ENCODE results near the gene TNFAIP1.

TNFAIP1 gene

DNA sequence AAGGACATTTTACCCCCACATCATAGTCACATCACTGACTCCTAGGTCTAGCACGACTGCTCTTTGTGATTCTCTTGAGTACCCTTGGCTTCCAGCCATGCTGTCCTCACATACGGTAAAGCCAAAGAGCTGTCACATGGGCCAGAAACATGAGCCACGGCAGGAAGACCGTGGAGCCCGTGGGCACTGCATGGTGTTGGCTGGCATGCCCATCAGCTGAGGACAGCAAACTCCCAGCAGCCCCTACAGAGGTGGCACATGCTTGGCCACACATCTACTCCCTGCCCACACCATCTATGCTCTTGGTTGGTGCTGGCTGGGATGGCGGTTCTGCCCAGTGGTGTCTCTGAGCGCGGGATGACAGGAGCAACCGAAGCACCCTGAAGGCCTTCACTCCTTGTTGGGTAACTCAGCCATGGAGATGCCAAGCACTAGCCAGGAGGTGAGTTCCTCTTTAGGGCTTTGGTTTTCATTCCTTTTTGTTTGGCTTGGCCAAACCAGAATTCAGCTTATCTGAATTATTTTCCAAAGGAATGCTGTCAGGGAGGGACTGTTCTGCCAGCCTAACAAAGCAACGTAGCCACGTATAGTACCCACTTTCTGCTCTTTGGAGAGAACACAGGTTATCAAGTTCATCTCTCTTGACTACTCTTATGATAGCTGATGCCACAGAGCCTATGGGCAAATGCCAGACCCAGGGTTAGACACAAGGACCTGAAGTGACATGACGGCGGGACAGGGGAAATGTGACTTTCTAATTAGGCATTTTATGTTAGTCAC lies 10.0 kb downstream of the TNFAIP1 start:
- Histone ChIP-seq H3K4me3 (no peak overlapping the region), H3K4me1 (peaks cover 0 to 30% (median 14%) of the 10 kb centered on the region in 4 donors), H3K9me3 (no peaks in the 10 kb centered on the region), H3K27me3 (no peaks in the 10 kb centered on the region), H3K36me3 (peaks cover 32 to 100% (median 98%) of the 10 kb centered on the region in 3 donors), H3K27ac (peak overlapping the region in 1 of 2 donors; percentile 7)
- intact Hi-C loops (cut with DNase I; ENCODE audit: low total_unique reads) = no loop called here
- no peak for DNase-seq
- TF ChIP-seq, protein P1, sequence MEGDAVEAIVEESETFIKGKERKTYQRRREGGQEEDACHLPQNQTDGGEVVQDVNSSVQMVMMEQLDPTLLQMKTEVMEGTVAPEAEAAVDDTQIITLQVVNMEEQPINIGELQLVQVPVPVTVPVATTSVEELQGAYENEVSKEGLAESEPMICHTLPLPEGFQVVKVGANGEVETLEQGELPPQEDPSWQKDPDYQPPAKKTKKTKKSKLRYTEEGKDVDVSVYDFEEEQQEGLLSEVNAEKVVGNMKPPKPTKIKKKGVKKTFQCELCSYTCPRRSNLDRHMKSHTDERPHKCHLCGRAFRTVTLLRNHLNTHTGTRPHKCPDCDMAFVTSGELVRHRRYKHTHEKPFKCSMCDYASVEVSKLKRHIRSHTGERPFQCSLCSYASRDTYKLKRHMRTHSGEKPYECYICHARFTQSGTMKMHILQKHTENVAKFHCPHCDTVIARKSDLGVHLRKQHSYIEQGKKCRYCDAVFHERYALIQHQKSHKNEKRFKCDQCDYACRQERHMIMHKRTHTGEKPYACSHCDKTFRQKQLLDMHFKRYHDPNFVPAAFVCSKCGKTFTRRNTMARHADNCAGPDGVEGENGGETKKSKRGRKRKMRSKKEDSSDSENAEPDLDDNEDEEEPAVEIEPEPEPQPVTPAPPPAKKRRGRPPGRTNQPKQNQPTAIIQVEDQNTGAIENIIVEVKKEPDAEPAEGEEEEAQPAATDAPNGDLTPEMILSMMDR (IDR thresholded peaks at IDR 0.05) = no peak

DNA sequence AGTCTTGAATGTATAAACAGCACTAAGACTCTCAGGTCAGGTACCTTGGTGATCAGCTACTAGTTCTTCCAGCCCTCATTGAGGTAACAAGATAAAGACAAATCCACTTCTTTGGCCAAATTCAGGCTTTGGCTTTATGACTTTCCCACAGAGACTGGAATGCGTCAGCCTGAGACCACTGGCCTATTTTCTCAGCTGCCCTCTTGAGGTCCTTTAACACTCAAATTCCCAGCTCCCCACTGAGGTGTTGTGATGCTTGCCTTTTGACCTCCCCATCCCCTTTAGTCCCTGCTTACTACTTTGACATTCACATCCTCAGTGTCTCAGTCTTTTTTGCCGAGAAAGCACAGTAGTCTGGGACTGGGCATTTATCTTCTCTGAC lies 10.6 kb downstream of the TNFAIP1 start:
- H3K27me3 ChIP-seq = no peaks in the 10 kb centered on the region
- H3K4me1 ChIP-seq = peaks cover 0 to 30% (median 14%) of the 10 kb centered on the region in 4 donors
- no peaks in the 10 kb centered on the region for H3K9me3 ChIP-seq
- peaks cover 32 to 100% (median 98%) of the 10 kb centered on the region in 3 donors for H3K36me3 ChIP-seq
- intact Hi-C loops (cut with DNase I; ENCODE audit: low total_unique reads) = no loop called here
- no peak overlapping the region for H3K4me3 ChIP-seq
- H3K27ac ChIP-seq = peak overlapping the region in 1 of 2 donors; percentile 7
- no peak for DNase-seq
- TF ChIP-seq, protein P1 (IDR thresholded peaks at IDR 0.05) = no peak

DNA sequence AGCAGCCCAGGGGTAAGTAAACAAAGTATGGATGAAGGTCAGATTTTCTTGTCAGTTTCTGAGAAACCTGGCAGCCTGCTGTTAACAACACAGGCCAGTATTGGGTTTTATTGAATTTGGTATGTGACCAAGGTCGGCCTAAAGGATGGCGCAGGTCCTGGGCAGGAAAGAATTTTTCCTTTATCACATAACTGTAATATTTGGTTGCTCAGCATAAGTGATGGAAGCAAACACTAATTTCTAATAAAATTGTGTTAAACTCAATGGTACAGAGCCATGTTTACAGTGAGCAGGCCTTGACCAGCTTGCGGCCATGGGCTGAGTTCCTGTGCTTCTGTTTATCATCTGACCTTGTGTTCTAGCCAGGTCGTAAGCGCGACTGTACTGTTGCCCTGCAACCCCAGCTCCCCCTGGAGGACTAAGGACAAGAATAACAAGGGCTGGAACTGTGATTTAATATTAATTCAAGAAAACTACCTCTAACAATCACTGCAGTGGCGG lies 11.2 kb downstream of the TNFAIP1 start:
- intact Hi-C loops (cut with DNase I; ENCODE audit: low total_unique reads) = no loop called here
- Histone ChIP-seq H3K27ac (peak overlapping the region; percentile 33 to 39), H3K9me3 (no peaks in the 10 kb centered on the region), H3K4me1 (peaks cover 0 to 30% (median 14%) of the 10 kb centered on the region in 4 donors), H3K4me3 (no peak overlapping the region), H3K36me3 (peaks cover 32 to 100% (median 98%) of the 10 kb centered on the region in 3 donors), H3K27me3 (no peaks in the 10 kb centered on the region)
- DNase-seq = no peak
- TF ChIP-seq, protein P1 (IDR thresholded peaks at IDR 0.05) = no peak

DNA sequence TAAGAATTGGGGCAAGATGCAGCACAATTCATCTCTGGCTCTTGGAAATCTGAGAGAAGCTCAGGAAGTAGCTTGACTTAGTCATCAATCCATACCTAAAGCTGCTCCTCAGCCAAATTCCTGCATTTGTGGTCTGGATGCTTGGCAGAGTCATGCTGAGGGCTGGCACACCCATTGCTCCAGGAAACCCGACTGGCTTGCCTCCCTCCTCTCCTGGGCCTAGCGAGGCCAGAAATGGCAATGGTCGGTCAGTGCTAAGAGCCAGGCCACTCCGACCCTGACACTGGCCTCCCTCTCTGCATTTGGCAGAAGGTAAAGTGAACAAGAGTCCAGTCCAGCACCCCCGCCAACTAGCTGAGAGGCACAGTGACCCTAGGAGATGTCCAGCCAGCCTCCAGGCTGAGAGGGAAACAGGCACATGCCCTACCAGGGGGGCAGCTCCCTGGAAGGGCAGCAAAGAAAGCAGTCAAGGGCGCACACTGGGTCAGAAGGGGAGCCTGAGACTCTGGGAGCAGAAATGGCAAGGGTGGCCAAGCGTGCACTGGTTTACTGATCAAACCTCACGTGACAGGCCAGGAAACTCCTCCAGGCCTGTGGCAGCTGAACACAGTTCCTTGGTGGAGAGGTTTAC lies 11.8 kb downstream of the TNFAIP1 start:
- peak overlapping the region; percentile 33 to 39 for H3K27ac ChIP-seq
- peaks cover 0 to 30% (median 14%) of the 10 kb centered on the region in 4 donors for H3K4me1 ChIP-seq
- H3K9me3 ChIP-seq = no peaks in the 10 kb centered on the region
- no peak for DNase-seq
- intact Hi-C loops (cut with DNase I; ENCODE audit: low total_unique reads) = no loop called here
- peaks cover 32 to 100% (median 98%) of the 10 kb centered on the region in 3 donors for H3K36me3 ChIP-seq
- TF ChIP-seq, protein P1 (IDR thresholded peaks at IDR 0.05) = no peak
- no peaks in the 10 kb centered on the region for H3K27me3 ChIP-seq
- no peak overlapping the region for H3K4me3 ChIP-seq

DNA sequence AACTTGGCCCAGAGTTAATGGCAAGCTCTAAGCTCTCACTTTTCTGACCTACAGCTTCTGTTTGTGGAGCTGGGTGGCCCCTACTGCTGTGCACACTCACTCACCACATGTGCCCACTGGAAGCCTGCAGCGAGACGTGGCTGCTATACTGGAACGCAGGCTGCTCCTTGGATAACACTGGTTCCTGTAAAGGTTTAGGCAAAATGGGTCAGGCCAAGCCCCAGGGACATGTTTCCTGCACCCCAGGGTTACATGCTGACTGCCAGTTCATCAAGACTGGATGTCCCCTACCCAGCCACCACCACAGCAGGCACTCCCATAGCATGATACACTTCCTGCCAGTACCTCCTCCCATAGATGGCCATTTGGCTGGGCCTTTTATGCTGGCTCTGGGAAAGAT lies 13.4 kb downstream of the TNFAIP1 start:
- Histone ChIP-seq H3K4me1 (peaks cover 0 to 30% (median 14%) of the 10 kb centered on the region in 4 donors), H3K9me3 (no peaks in the 10 kb centered on the region), H3K27me3 (no peaks in the 10 kb centered on the region), H3K4me3 (no peak overlapping the region), H3K27ac (no peak overlapping the region), H3K36me3 (peaks cover 43 to 100% (median 99%) of the 10 kb centered on the region in 3 donors)
- no peak for DNase-seq
- intact Hi-C loops (cut with DNase I; ENCODE audit: low total_unique reads) = no loop called here
- TF ChIP-seq, protein P1 (IDR thresholded peaks at IDR 0.05) = no peak

All from tibial artery (tissue), 4 donors.